Neural cell (in vitro differentiated cells): Measurements from ENCODE around the gene PTH1R. TPM values are rescaled to one million over a fixed set of nuclear protein-coding genes. Genes with fewer than 3 reads are reported as not detected.

Experiments used
- H2AFZ ChIP-seq: fragments of 200-600, 300-800 bp; sonication (generic), shearing (Covaris generic); 2 replicates; pipeline ENCODE4 v1.6.0; 2014; ENCODE audit warnings: low read depth, mild to moderate bottlenecking, antibody characterized with exemption, low read length, moderate library complexity
- H3F3A ChIP-seq: fragments of 200-600 bp; shearing (Covaris generic); 2 replicates; pipeline ENCODE4 v1.6.1; 2016; ENCODE audit warnings: mild to moderate bottlenecking, moderate library complexity, mixed read lengths, antibody characterized with exemption, low read length; ENCODE audit not compliant: insufficient read depth, poor library complexity, severe bottlenecking
- H3K27ac ChIP-seq: fragments of 200-600, 300-800 bp; sonication (generic), shearing (Covaris generic); 2 replicates; pipeline ENCODE4 v1.5.1; 2014; ENCODE audit warnings: mild to moderate bottlenecking, low read length, moderate library complexity
- H3K27me3 ChIP-seq: fragments of 300-800, 200-600 bp; sonication (generic), shearing (Covaris generic); 2 replicates; pipeline ENCODE4 v1.6.0; 2014; ENCODE audit warnings: mild to moderate bottlenecking, low read depth, low read length, moderate library complexity; ENCODE audit not compliant: insufficient read depth
- H3K36me3 ChIP-seq: fragments of 300-800, 200-600 bp; sonication (generic), shearing (Covaris generic); 2 replicates; pipeline ENCODE4 v1.5.1; 2014; ENCODE audit warnings: mild to moderate bottlenecking, antibody characterized with exemption, low read length, moderate library complexity; ENCODE audit not compliant: insufficient read depth
- H3K4me2 ChIP-seq: fragments of 300-800, 200-600 bp; sonication (generic), shearing (Covaris generic); 2 replicates; pipeline ENCODE4 v1.6.0; 2014; ENCODE audit warnings: mild to moderate bottlenecking, low read length
- H3K4me3 ChIP-seq: fragments of 300-800, 200-600 bp; sonication (generic), shearing (Covaris generic); 2 replicates; pipeline ENCODE4 v1.5.1; 2014; ENCODE audit warnings: mild to moderate bottlenecking, low read length, moderate library complexity
- H3K79me2 ChIP-seq: fragments of 200-600 bp; shearing (Covaris generic); replicated peaks from 2 replicates; pipeline ENCODE4 v1.6.0; 2014; ENCODE audit warnings: mild to moderate bottlenecking, low read length, moderate library complexity; ENCODE audit not compliant: insufficient read depth
- H3K9ac ChIP-seq: fragments of 300-800, 200-600 bp; sonication (generic), shearing (Covaris generic); 2 replicates; pipeline ENCODE4 v1.6.1; 2016; ENCODE audit warnings: mild to moderate bottlenecking, low read length, mixed read lengths
- H3K9me2 ChIP-seq: fragments of 200-600 bp; shearing (Covaris generic); 2 replicates; pipeline ENCODE4 v1.6.1; 2016; ENCODE audit warnings: mild to moderate bottlenecking, low read length, mixed read lengths; ENCODE audit not compliant: insufficient read depth
- H3K9me3 ChIP-seq: fragments of 200-600, 300-800 bp; sonication (generic), shearing (Covaris generic); 2 replicates; pipeline ENCODE4 v1.6.1; 2016; ENCODE audit warnings: mild to moderate bottlenecking, mixed run types, low read length, moderate library complexity, mixed read lengths
- H4K20me1 ChIP-seq: fragments of 200-600 bp; shearing (Covaris generic); 2 replicates; pipeline ENCODE4 v1.6.1; 2016; ENCODE audit warnings: mild to moderate bottlenecking, mixed run types; ENCODE audit not compliant: insufficient read depth
- EP300 ChIP-seq: fragments of 450-650 bp; conservative IDR thresholded peaks from 2 replicates; pipeline ENCODE4 v1.6.1; 2014; ENCODE audit warnings: antibody characterized with exemption, mild to moderate bottlenecking, moderate library complexity; ENCODE audit not compliant: poor library complexity, severe bottlenecking
- EZH2 ChIP-seq: fragments of 200-600, 300-800 bp; shearing (Covaris generic), sonication (generic); IDR thresholded peaks from 2 replicates; pipeline ENCODE4 v1.6.1; 2014; ENCODE audit warnings: antibody characterized with exemption, low read length, borderline replicate concordance, mild to moderate bottlenecking; ENCODE audit not compliant: insufficient read depth, poor library complexity, severe bottlenecking
- MXI1 ChIP-seq: fragments of 450-650 bp; conservative IDR thresholded peaks from 2 replicates; pipeline ENCODE4 v1.6.1; 2014; ENCODE audit warnings: antibody characterized with exemption, mild to moderate bottlenecking; ENCODE audit not compliant: poor library complexity, severe bottlenecking
- POLR2AphosphoS5 ChIP-seq: IDR thresholded peaks from 2 replicates; pipeline ENCODE4 v1.6.1; 2012
- RAD21 ChIP-seq: fragments of 450-650 bp; conservative IDR thresholded peaks from 2 replicates; pipeline ENCODE4 v1.6.1; 2014; ENCODE audit warnings: antibody characterized with exemption, mild to moderate bottlenecking, moderate library complexity
- SMC3 ChIP-seq: fragments of 450-650 bp; conservative IDR thresholded peaks from 2 replicates; pipeline ENCODE4 v1.6.1; 2014; ENCODE audit warnings: antibody characterized with exemption, mild to moderate bottlenecking, moderate library complexity; ENCODE audit not compliant: poor library complexity
- TAF1 ChIP-seq: IDR thresholded peaks from 2 replicates; pipeline ENCODE4 v1.6.1; 2012; ENCODE audit warnings: low read depth
- polyA plus RNA-seq: library from polyadenylated mRNA; depleted of rRNA; stranded (reverse); fragments of >200 nt; gene quantifications from 2 replicates; pipeline ENCODE4 v1.2.3, GENCODE V29; 2014
- TF ChIP-seq, protein P1 (sequence below): IDR thresholded peaks from 2 replicates; pipeline ENCODE4 v1.6.1; 2012; ENCODE audit warnings: borderline replicate concordance
- TF ChIP-seq, protein P2 (sequence below): fragments of 450-650 bp; IDR thresholded peaks from 2 replicates; pipeline ENCODE4 v1.5.1; 2014; ENCODE audit warnings: antibody characterized with exemption, mild to moderate bottlenecking, moderate library complexity; ENCODE audit not compliant: poor library complexity, severe bottlenecking

PTH1R gene
- polyA plus RNA-seq, 1 donor from 2014 or later = not detected

DNA sequence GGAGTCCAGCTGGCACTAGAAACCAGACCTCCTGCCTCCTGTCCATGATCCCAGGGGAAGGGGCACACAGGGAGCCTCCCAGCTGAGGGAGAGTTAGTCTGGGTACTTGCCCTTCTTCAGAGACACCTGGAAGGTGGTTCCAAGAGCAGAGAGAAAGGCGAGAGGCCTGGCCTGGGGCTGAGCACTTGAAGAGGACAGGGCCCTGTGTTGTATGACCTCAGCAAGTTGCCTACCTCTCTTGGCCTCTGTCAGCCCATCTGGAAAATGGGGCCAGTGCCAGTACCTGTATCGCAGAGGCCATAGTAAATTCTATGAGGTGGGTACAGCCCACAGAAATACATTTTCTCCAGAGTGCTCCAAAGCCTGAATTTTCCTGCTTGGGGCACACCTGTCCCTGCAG is 19.5 kb downstream of the PTH1R start:
- H3K27me3 ChIP-seq = peaks cover 9% of the 10 kb centered on the region

DNA sequence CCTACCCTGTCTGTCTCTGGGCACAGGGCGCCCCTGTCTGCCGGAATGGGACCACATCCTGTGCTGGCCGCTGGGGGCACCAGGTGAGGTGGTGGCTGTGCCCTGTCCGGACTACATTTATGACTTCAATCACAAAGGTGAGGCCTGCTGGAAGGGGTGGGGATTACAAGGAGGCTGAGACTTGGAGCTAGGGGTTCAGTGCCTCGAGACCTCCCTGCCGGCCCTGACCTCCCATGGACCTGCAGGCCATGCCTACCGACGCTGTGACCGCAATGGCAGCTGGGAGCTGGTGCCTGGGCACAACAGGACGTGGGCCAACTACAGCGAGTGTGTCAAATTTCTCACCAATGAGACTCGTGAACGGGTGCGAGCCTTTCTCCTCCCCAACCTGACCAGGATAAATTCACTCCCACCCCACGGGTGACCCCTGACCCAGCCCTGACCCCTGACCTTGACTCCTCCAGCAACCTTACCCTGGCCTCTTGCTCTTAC is 20.4 kb downstream of the PTH1R start:
- H4K20me1 ChIP-seq = no peaks in the 10 kb centered on the region
- H3K27me3 ChIP-seq = peaks cover 5% of the 10 kb centered on the region
- H2AFZ ChIP-seq = no peak overlapping the region

More for the DNA sequence above, 19.5 kb downstream of the PTH1R start:
- no peaks in the 10 kb centered on the region for H3K9me2 ChIP-seq
- no peak overlapping the region for H3K4me3 ChIP-seq
- H3K9ac ChIP-seq = no peak overlapping the region
- no peaks in the 10 kb centered on the region for H3F3A ChIP-seq
- H2AFZ ChIP-seq = no peak overlapping the region
- H3K9me3 ChIP-seq = no peaks in the 10 kb centered on the region
- no peak overlapping the region for H3K4me2 ChIP-seq
- TF ChIP-seq MXI1 = no peak
- no peaks in the 10 kb centered on the region for H3K36me3 ChIP-seq
- H4K20me1 ChIP-seq = no peaks in the 10 kb centered on the region
- no peak overlapping the region for H3K27ac ChIP-seq
- no peaks in the 10 kb centered on the region for H3K79me2 ChIP-seq

More for the DNA sequence above, 20.4 kb downstream of the PTH1R start:
- no peaks in the 10 kb centered on the region for H3K9me3 ChIP-seq
- no peaks in the 10 kb centered on the region for H3K36me3 ChIP-seq
- H3K9ac ChIP-seq = no peak overlapping the region
- no peak overlapping the region for H3K4me3 ChIP-seq
- TF ChIP-seq SMC3 (no peak), TAF1 (no peak), MXI1 (no peak), POLR2AphosphoS5 (no peak), RAD21 (no peak), EZH2 (no peak), EP300 (no peak)
- TF ChIP-seq, protein P1, sequence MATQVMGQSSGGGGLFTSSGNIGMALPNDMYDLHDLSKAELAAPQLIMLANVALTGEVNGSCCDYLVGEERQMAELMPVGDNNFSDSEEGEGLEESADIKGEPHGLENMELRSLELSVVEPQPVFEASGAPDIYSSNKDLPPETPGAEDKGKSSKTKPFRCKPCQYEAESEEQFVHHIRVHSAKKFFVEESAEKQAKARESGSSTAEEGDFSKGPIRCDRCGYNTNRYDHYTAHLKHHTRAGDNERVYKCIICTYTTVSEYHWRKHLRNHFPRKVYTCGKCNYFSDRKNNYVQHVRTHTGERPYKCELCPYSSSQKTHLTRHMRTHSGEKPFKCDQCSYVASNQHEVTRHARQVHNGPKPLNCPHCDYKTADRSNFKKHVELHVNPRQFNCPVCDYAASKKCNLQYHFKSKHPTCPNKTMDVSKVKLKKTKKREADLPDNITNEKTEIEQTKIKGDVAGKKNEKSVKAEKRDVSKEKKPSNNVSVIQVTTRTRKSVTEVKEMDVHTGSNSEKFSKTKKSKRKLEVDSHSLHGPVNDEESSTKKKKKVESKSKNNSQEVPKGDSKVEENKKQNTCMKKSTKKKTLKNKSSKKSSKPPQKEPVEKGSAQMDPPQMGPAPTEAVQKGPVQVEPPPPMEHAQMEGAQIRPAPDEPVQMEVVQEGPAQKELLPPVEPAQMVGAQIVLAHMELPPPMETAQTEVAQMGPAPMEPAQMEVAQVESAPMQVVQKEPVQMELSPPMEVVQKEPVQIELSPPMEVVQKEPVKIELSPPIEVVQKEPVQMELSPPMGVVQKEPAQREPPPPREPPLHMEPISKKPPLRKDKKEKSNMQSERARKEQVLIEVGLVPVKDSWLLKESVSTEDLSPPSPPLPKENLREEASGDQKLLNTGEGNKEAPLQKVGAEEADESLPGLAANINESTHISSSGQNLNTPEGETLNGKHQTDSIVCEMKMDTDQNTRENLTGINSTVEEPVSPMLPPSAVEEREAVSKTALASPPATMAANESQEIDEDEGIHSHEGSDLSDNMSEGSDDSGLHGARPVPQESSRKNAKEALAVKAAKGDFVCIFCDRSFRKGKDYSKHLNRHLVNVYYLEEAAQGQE = no peak
- TF ChIP-seq, protein P2, sequence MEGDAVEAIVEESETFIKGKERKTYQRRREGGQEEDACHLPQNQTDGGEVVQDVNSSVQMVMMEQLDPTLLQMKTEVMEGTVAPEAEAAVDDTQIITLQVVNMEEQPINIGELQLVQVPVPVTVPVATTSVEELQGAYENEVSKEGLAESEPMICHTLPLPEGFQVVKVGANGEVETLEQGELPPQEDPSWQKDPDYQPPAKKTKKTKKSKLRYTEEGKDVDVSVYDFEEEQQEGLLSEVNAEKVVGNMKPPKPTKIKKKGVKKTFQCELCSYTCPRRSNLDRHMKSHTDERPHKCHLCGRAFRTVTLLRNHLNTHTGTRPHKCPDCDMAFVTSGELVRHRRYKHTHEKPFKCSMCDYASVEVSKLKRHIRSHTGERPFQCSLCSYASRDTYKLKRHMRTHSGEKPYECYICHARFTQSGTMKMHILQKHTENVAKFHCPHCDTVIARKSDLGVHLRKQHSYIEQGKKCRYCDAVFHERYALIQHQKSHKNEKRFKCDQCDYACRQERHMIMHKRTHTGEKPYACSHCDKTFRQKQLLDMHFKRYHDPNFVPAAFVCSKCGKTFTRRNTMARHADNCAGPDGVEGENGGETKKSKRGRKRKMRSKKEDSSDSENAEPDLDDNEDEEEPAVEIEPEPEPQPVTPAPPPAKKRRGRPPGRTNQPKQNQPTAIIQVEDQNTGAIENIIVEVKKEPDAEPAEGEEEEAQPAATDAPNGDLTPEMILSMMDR = no peak
- no peaks in the 10 kb centered on the region for H3K9me2 ChIP-seq
- no peaks in the 10 kb centered on the region for H3K79me2 ChIP-seq
- no peak overlapping the region for H3K4me2 ChIP-seq
- no peak overlapping the region for H3K27ac ChIP-seq
- H3F3A ChIP-seq = no peaks in the 10 kb centered on the region
